Endothelial cell of umbilical vein (primary cell): ENCODE results near the gene TMEM121. TPM values are rescaled to one million over a fixed set of nuclear protein-coding genes. Genes with fewer than 3 reads are reported as not detected.

ENCODE experiments used
- BruUV-seq: library from RNA; stranded (reverse); fragments of 400-500 nt; replicated peaks from 2 replicates; lab custom pipeline; 2021; lab: Mats Ljungman, UMichigan
- CTCF ChIA-PET: fragments of 300-600, 350-600 bp; sonication (Branson Sonifier 250); formaldehyde crosslinking; loops from one replicate; lab custom pipeline; 2021; ENCODE audit warnings: antibody characterized with exemption, inconsistent platforms; lab: Charles Lee
- POLR2A ChIA-PET: fragments of 300-600, 350-600 bp; sonication (Branson Sonifier 250); formaldehyde crosslinking; loops from one replicate; lab custom pipeline; 2021; ENCODE audit warnings: antibody characterized with exemption, inconsistent platforms; lab: Charles Lee
- DNase-seq: peaks from one replicate; pipeline ENCODE4 v3.0.0-alpha.2; 2011; ENCODE audit warnings: low read depth, low spot score
- FAIRE-seq: peaks from 2 replicates; lab custom pipeline; 2011; peaks lifted over from hg19 to GRCh38; lab: Jason Lieb, UNC
- H2AFZ ChIP-seq: 2 replicates; pipeline ENCODE4 v1.6.0; 2012; ENCODE audit warnings: low read depth, low read length, control low read depth, inconsistent platforms
- H3K27ac ChIP-seq: 2 replicates; pipeline ENCODE4 v1.5.1; 2011; ENCODE audit warnings: low read depth, mild to moderate bottlenecking, control low read depth, low read length, moderate library complexity; ENCODE audit not compliant: insufficient read depth
- H3K27me3 ChIP-seq, 2 experiments: 2 replicates each; pipeline versions ENCODE4 v1.6.0 to v1.6.1; 2011; ENCODE audit warnings: low read length in 2 of 2, mixed read lengths in 1 of 2; ENCODE audit not compliant: control insufficient read depth in 2 of 2, insufficient read depth in 2 of 2
- H3K36me3 ChIP-seq, 2 experiments: 2 replicates in 1 of 2; 3 replicates in 1 of 2; pipeline ENCODE4 v1.5.1; 2011; ENCODE audit warnings: low read length in 2 of 2, mild to moderate bottlenecking in 1 of 2, moderate library complexity in 1 of 2; ENCODE audit not compliant: control insufficient read depth in 2 of 2, insufficient read depth in 2 of 2; ENCODE audit errors: extremely low read depth in 1 of 2
- H3K4me1 ChIP-seq: 3 replicates; pipeline ENCODE4 v1.5.1; 2011; ENCODE audit warnings: mild to moderate bottlenecking, low read length; ENCODE audit not compliant: control insufficient read depth, insufficient read depth; ENCODE audit errors: extremely low read depth
- H3K4me2 ChIP-seq: 2 replicates; pipeline ENCODE4 v1.6.1; 2011; ENCODE audit warnings: low read length, control low read depth, mixed read lengths; ENCODE audit not compliant: insufficient read depth
- H3K4me3 ChIP-seq, 3 experiments: fragments of 200-600 bp in 1 of 3; sonication (generic), shearing (Covaris generic) in 1 of 3; replicated peaks in 1 of 3; 2 replicates each; pipeline ENCODE4 v1.5.1; 2011 to 2016; ENCODE audit warnings: control low read depth in 3 of 3, low read length in 3 of 3, mild to moderate bottlenecking in 2 of 3, inconsistent platforms in 1 of 3, low read depth in 1 of 3, moderate library complexity in 1 of 3; ENCODE audit not compliant: insufficient read depth in 1 of 3
- H3K79me2 ChIP-seq: 2 replicates; pipeline ENCODE4 v1.6.0; 2012; ENCODE audit warnings: low read length, inconsistent platforms; ENCODE audit not compliant: control insufficient read depth, insufficient read depth
- H3K9ac ChIP-seq: replicated peaks from 2 replicates; pipeline ENCODE3; 2011; ENCODE audit warnings: low read length, control low read depth; ENCODE audit not compliant: insufficient read depth; ENCODE audit errors: extremely low read depth
- H3K9me1 ChIP-seq: replicated peaks from 3 replicates; pipeline ENCODE4 v1.6.0; 2011; ENCODE audit warnings: mild to moderate bottlenecking, low read length; ENCODE audit not compliant: control insufficient read depth, insufficient read depth; ENCODE audit errors: extremely low read depth
- H3K9me3 ChIP-seq: replicated peaks from 2 replicates; pipeline ENCODE4 v1.5.1; 2012; ENCODE audit warnings: low read length, inconsistent platforms; ENCODE audit not compliant: control insufficient read depth, insufficient read depth
- H4K20me1 ChIP-seq: replicated peaks from 2 replicates; pipeline ENCODE3; 2011; ENCODE audit warnings: mild to moderate bottlenecking, low read length; ENCODE audit not compliant: control insufficient read depth, insufficient read depth; ENCODE audit errors: extremely low read depth
- CTCF ChIP-seq, 2 donors: IDR thresholded peaks; 1 replicate in 1 of 2; 2 replicates in 1 of 2; pipeline ENCODE4 v1.5.1; 2011; ENCODE audit warnings: low read length in 2 of 2, mild to moderate bottlenecking in 2 of 2, moderate library complexity in 2 of 2, control low read depth in 1 of 2, inconsistent platforms in 1 of 2, low read depth in 1 of 2; ENCODE audit not compliant: insufficient read depth in 1 of 2; ENCODE audit errors: extremely low read depth in 1 of 2
- EZH2 ChIP-seq: IDR thresholded peaks from 2 replicates; pipeline ENCODE4 v1.6.1; 2012; ENCODE audit warnings: borderline replicate concordance, low read depth, mild to moderate bottlenecking, moderate library complexity, low read length, inconsistent platforms; ENCODE audit not compliant: severe bottlenecking
- FOS ChIP-seq: IDR thresholded peaks from 2 replicates; pipeline ENCODE4 v1.6.1; 2011; ENCODE audit warnings: mild to moderate bottlenecking, low read length, moderate library complexity, borderline replicate concordance; ENCODE audit not compliant: insufficient read depth
- GATA2 ChIP-seq: IDR thresholded peaks from 2 replicates; pipeline ENCODE4 v1.7.0; 2011; ENCODE audit warnings: low read depth, mild to moderate bottlenecking, moderate library complexity, mixed read lengths, low read length; ENCODE audit not compliant: insufficient read length, insufficient read depth
- JUN ChIP-seq: IDR thresholded peaks from 2 replicates; pipeline ENCODE4 v1.6.1; 2011; ENCODE audit warnings: borderline replicate concordance, low read depth; ENCODE audit not compliant: insufficient read length, insufficient read depth
- MYC ChIP-seq: IDR thresholded peaks from one replicate; pipeline ENCODE4 v1.6.1; 2011; ENCODE audit warnings: mild to moderate bottlenecking, low read depth, low read length
- POLR2A ChIP-seq: IDR thresholded peaks from 2 replicates; pipeline ENCODE4 v1.6.1; 2012; ENCODE audit warnings: low read depth, mild to moderate bottlenecking, control low read depth, low read length
- dilution Hi-C: fragments of 300-500 bp; cut with MboI; formaldehyde crosslinking; loops from one replicate; pipeline ENCODE4 v1.15.0; 2019; ENCODE audit warnings: low sequenced_read_pairs; ENCODE audit not compliant: extremely low pct_ligation_motif_present
- intact Hi-C: fragments of 100-400 bp; cut with micrococcal nuclease; formaldehyde crosslinking; loops from one replicate; pipeline ENCODE4 v1.10.0; 2022
- polyA plus RNA-seq, 4 experiments: library from polyadenylated mRNA; depleted of rRNA in 3 of 4; stranded (reverse) in 3 of 4; unstranded in 1 of 4; fragments of >200 nt; gene quantifications; 2 replicates each; pipeline versions ENCODE4 v1.2.1 to v1.2.3, GENCODE V29; 2011 to 2012; ENCODE audit warnings: missing spikeins in 1 of 4
- total RNA-seq: library from RNA; stranded (reverse); gene quantifications from 2 replicates; pipeline ENCODE4 v1.2.3, GENCODE V29; 2021
- TF ChIP-seq, protein P1 (sequence below): IDR thresholded peaks from 2 replicates; pipeline ENCODE4 v1.6.1; 2011; ENCODE audit not compliant: insufficient read depth, insufficient read length

TMEM121 gene
- total and polyA plus RNA-seq, 2 donors (not counting 3 experiments of a cell fraction or from before 2014, with no cell fraction given) = 4.8 to 7.7 TPM

DNA sequence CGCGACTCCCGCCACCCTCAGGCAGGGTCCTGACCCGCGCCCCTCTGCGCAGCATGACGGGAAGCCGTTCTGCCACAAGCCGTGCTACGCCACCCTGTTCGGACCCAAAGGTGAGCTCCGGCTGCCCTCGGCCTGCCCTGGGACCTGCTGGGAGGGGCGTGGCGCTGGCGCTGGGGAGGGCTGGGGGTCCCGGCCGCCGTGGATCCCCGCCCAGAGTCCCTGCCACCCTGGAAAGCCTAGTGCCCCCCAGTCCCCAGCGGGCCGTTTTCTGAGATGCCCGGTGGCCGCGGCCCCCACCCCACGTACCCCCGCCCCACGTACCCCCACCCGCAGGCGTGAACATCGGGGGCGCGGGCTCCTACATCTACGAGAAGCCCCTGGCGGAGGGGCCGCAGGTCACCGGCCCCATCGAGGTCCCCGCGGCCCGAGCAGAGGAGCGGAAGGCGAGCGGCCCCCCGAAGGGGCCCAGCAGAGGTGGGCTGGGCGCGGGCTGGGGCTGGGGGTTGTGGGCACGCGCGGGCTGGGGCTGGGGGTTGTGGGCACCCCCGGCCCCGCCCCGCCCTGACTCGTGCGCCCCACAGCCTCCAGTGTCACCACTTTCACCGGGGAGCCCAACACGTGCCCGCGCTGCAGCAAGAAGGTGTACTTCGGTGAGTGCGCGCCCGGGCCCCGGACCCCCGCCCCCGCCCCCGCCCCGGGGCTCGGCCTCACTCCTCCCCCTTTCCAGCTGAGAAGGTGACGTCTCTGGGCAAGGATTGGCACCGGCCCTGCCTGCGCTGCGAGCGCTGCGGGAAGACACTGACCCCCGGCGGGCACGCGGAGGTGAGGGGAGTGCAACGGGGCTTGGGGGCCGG lies 47.8 kb upstream of the TMEM121 start:
- no peak overlapping the region for H3K27ac ChIP-seq
- no peaks in the 10 kb centered on the region for H3K27me3 ChIP-seq
- BruUV-seq = no TSS peak
- H3K79me2 ChIP-seq = peaks cover 10% of the 10 kb centered on the region
- no peak for DNase-seq
- POLR2A ChIA-PET = no interaction called here
- H3K4me1 ChIP-seq = peaks cover 29% of the 10 kb centered on the region
- H4K20me1 ChIP-seq = no peaks in the 10 kb centered on the region
- H3K9me1 ChIP-seq = no peaks in the 10 kb centered on the region
- H3K9ac ChIP-seq = no peak overlapping the region
- CTCF ChIA-PET = interaction anchor here (0.6 kb wide), 1 partner anchor 110 kb away, joined by 3 read pairs; no protein-coding TSS in a partner anchor
- peaks cover 3 to 5% of the 10 kb centered on the region in 2 experiments for H3K36me3 ChIP-seq
- TF ChIP-seq FOS = no peak
- H2AFZ ChIP-seq = no peak overlapping the region
- intact Hi-C loops (no loop called here), dilution Hi-C loops (no loop called here)
- H3K4me2 ChIP-seq = no peak overlapping the region
- no peak overlapping the region for H3K4me3 ChIP-seq
- no peak for FAIRE-seq
- no peaks in the 10 kb centered on the region for H3K9me3 ChIP-seq

DNA sequence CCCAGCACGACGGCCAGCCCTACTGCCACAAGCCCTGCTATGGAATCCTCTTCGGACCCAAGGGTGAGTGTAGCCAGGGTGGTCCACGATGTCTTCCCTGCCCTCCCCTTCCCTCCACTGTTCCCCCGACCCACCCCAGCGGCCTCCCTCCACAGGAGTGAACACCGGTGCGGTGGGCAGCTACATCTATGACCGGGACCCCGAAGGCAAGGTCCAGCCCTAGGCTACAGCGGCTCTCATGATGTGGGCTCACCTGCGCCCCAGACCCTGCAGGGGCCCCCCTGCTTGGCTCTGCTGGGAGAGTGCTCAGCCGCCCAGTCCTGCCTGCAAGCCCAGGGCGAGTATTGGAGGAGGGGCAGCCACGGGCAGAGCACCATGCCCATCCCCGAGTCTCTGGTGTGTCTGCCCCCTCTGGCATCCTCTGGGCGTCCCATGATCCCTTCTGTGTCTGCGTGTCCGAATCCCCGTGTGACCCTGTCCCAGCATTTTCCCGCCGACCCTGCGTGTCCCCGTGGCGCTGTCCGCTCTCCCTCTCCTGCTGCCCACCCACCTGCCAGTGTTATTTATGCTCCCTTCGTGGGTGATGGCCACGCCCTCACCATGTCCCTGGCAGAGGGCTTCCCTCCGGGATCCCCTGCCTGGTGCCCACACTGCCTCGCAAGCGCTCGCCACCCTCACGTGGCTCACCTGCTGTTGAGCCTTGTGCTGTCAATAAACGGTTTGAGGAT lies 46.8 kb upstream of the TMEM121 start:
- H3K27ac ChIP-seq = no peak overlapping the region
- H3K4me2 ChIP-seq = no peak overlapping the region
- dilution Hi-C loops = no loop called here
- no peak for FAIRE-seq
- TSS peak; percentile 40 for BruUV-seq
- H4K20me1 ChIP-seq = no peaks in the 10 kb centered on the region
- H3K36me3 ChIP-seq = peaks cover 3 to 5% of the 10 kb centered on the region in 2 experiments
- H2AFZ ChIP-seq = no peak overlapping the region
- CTCF ChIA-PET = interaction anchor here (0.6 to 3.1 kb wide), 4 partner anchors 10 to 110 kb away, joined by 3 to 144 read pairs (median 17); partner anchors contain the start of gene TEDC1
- no peak overlapping the region for H3K4me3 ChIP-seq
- intact Hi-C loops = no loop called here
- H3K4me1 ChIP-seq = peaks cover 27% of the 10 kb centered on the region
- POLR2A ChIA-PET = no interaction called here
- TF ChIP-seq EZH2 (no peak), GATA2 (no peak), JUN (no peak), MYC (no peak), FOS (no peak), POLR2A (no peak), CTCF (IDR thresholded peaks at IDR 0.05; ENCODE audit: extremely low read depth in 1 of 2, insufficient read depth in 1 of 2, low read depth in 1 of 2, low read length in 2 of 2) (no peak)
- TF ChIP-seq, protein P1, sequence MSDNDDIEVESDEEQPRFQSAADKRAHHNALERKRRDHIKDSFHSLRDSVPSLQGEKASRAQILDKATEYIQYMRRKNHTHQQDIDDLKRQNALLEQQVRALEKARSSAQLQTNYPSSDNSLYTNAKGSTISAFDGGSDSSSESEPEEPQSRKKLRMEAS = no peak
- H3K9ac ChIP-seq = no peak overlapping the region
- no peaks in the 10 kb centered on the region for H3K9me1 ChIP-seq
- H3K9me3 ChIP-seq = no peaks in the 10 kb centered on the region
- DNase-seq = no peak
- H3K27me3 ChIP-seq = no peaks in the 10 kb centered on the region
- peaks cover 10% of the 10 kb centered on the region for H3K79me2 ChIP-seq
